Activated CD4-positive, alpha-beta T cell treated with anti-CD3 and anti-CD28 coated beads, Interleukin-2, amount 10 ng/mL, durations not matched to agents 24 days and 14 days (primary cell): Measurements from ENCODE around the gene PPP1R2. TPM values are rescaled to one million over a fixed set of nuclear protein-coding genes. Genes with fewer than 3 reads are reported as not detected.
A peak's percentile ranks its signal among the peaks of the same experiment; 100 is the strongest.

Experiments
- DNase-seq: peaks from one replicate; pipeline ENCODE4 v3.0.0; 2022
- H3K27ac Mint-ChIP-seq: one replicate; pipeline ENCODE4 v1.8.0; 2022; ENCODE audit warnings: mild to moderate bottlenecking, mixed read lengths
- H3K27me3 Mint-ChIP-seq: one replicate; pipeline ENCODE4 v1.8.0; 2022; ENCODE audit warnings: mixed read lengths
- H3K36me3 Mint-ChIP-seq: one replicate; pipeline ENCODE4 v1.8.0; 2022; ENCODE audit warnings: low read depth, mild to moderate bottlenecking, mixed read lengths
- H3K4me1 Mint-ChIP-seq: one replicate; pipeline ENCODE4 v1.8.0; 2021; ENCODE audit warnings: mixed read lengths
- H3K4me3 Mint-ChIP-seq: one replicate; pipeline ENCODE4 v1.8.0; 2022; ENCODE audit warnings: mild to moderate bottlenecking, moderate library complexity, mixed read lengths
- H3K9me3 Mint-ChIP-seq: one replicate; pipeline ENCODE4 v1.8.0; 2021; ENCODE audit warnings: mixed read lengths
- intact Hi-C: fragments of 100-400 bp; cut with micrococcal nuclease; formaldehyde crosslinking; loops from one replicate; pipeline ENCODE4 v1.15.1; 2023
- total RNA-seq: library from RNA; stranded (reverse); gene quantifications from 2 replicates; pipeline ENCODE4 v1.2.3, GENCODE V29; 2022

The PPP1R2 gene
- total RNA-seq, 1 donor from 2014 or later, result 78.2 TPM

GRCh38 chr3:195543500-195544229 is 540 bp upstream of the PPP1R2 start:
- intact Hi-C loops, result loop anchor here (2.0 to 10.0 kb wide), 5 partner anchors 19 to 1059 kb away; partner anchors contain the start of genes ATP13A3, LSG1, TNK2 and XXYLT1
- DNase-seq, result no peak
- no peaks in the 10 kb centered on the region for H3K27me3 Mint-ChIP-seq
- peaks cover 73% of the 10 kb centered on the region for H3K4me1 Mint-ChIP-seq
- H3K4me3 Mint-ChIP-seq, result peak overlapping the region; percentile 89
- no peaks in the 10 kb centered on the region for H3K9me3 Mint-ChIP-seq
- H3K36me3 Mint-ChIP-seq, result peaks cover 17% of the 10 kb centered on the region
- H3K27ac Mint-ChIP-seq, result peak overlapping the region; percentile 87

- Mint-ChIP-seq H3K4me1 (peaks cover 73% of the 10 kb centered on the region), H3K36me3 (peaks cover 21% of the 10 kb centered on the region), H3K9me3 (no peaks in the 10 kb centered on the region), H3K27me3 (no peaks in the 10 kb centered on the region), H3K4me3 (peak overlapping the region; percentile 89), H3K27ac (peak overlapping the region; percentile 86)
- peak; percentile 70 for DNase-seq
- intact Hi-C loops, result loop anchor here (1.0 to 10.0 kb wide), 6 partner anchors 8 to 1058 kb away; partner anchors contain the start of genes ATP13A3, LSG1, TNK2 and XXYLT1
Observed at GRCh38 chr3:195542316-195542697, 818 bp downstream of the PPP1R2 start.

GRCh38 chr3:195540511-195540910 is 2.6 kb downstream of the PPP1R2 start:
- intact Hi-C loops, result loop anchor here (5.0 to 10.0 kb wide), 4 partner anchors 268 to 1056 kb away; partner anchors contain the start of genes ATP13A3, LSG1, TNK2 and XXYLT1
- Mint-ChIP-seq H3K27ac (peak overlapping the region; percentile 81), H3K36me3 (peaks cover 25% of the 10 kb centered on the region), H3K27me3 (no peaks in the 10 kb centered on the region), H3K9me3 (no peaks in the 10 kb centered on the region), H3K4me1 (peaks cover 61% of the 10 kb centered on the region), H3K4me3 (peak overlapping the region; percentile 89)
- no peak for DNase-seq

GRCh38 chr3:195540027-195540426 is 3.1 kb downstream of the PPP1R2 start:
- peaks cover 27% of the 10 kb centered on the region for H3K36me3 Mint-ChIP-seq
- H3K4me3 Mint-ChIP-seq, result peak overlapping the region; percentile 89
- H3K9me3 Mint-ChIP-seq, result no peaks in the 10 kb centered on the region
- peak overlapping the region; percentile 81 for H3K27ac Mint-ChIP-seq
- intact Hi-C loops, result loop anchor here (5.0 to 10.0 kb wide), 4 partner anchors 268 to 1055 kb away; partner anchors contain the start of genes ATP13A3, LSG1, TNK2 and XXYLT1
- no peak for DNase-seq
- H3K4me1 Mint-ChIP-seq, result peaks cover 62% of the 10 kb centered on the region
- no peaks in the 10 kb centered on the region for H3K27me3 Mint-ChIP-seq

- Mint-ChIP-seq H3K27ac (peak overlapping the region; percentile 64), H3K27me3 (no peaks in the 10 kb centered on the region), H3K36me3 (peaks cover 30% of the 10 kb centered on the region), H3K4me3 (peak overlapping the region; percentile 89), H3K4me1 (peaks cover 62% of the 10 kb centered on the region), H3K9me3 (no peaks in the 10 kb centered on the region)
- DNase-seq, result no peak
- intact Hi-C loops, result no loop called here
Observed at GRCh38 chr3:195539479-195539878, 3.6 kb downstream of the PPP1R2 start.

GRCh38 chr3:195537995-195538394 is 5.1 kb downstream of the PPP1R2 start:
- Mint-ChIP-seq H3K4me1 (peaks cover 54% of the 10 kb centered on the region), H3K9me3 (no peaks in the 10 kb centered on the region), H3K27ac (peak overlapping the region; percentile 48), H3K4me3 (peak overlapping the region; percentile 52), H3K27me3 (no peaks in the 10 kb centered on the region), H3K36me3 (peaks cover 36% of the 10 kb centered on the region)
- DNase-seq, result peak; percentile 82
- intact Hi-C loops, result loop anchor here (1.0 kb wide), 1 partner anchor 48 kb away; no protein-coding TSS in a partner anchor

GRCh38 chr3:195535293-195535692 is 7.8 kb downstream of the PPP1R2 start:
- Mint-ChIP-seq H3K9me3 (no peaks in the 10 kb centered on the region), H3K4me3 (no peak overlapping the region), H3K27me3 (no peaks in the 10 kb centered on the region), H3K27ac (no peak overlapping the region), H3K4me1 (peaks cover 49% of the 10 kb centered on the region), H3K36me3 (peaks cover 30% of the 10 kb centered on the region)
- intact Hi-C loops, result no loop called here
- DNase-seq, result no peak

- peaks cover 31% of the 10 kb centered on the region for H3K36me3 Mint-ChIP-seq
- no peak overlapping the region for H3K27ac Mint-ChIP-seq
- DNase-seq, result no peak
- intact Hi-C loops, result no loop called here
- H3K4me3 Mint-ChIP-seq, result no peak overlapping the region
- peaks cover 29% of the 10 kb centered on the region for H3K4me1 Mint-ChIP-seq
- no peaks in the 10 kb centered on the region for H3K9me3 Mint-ChIP-seq
- no peaks in the 10 kb centered on the region for H3K27me3 Mint-ChIP-seq
Observed at GRCh38 chr3:195532834-195533233, 10.3 kb downstream of the PPP1R2 start.

- Mint-ChIP-seq H3K9me3 (no peaks in the 10 kb centered on the region), H3K4me1 (peaks cover 24% of the 10 kb centered on the region), H3K4me3 (no peak overlapping the region), H3K36me3 (peaks cover 33% of the 10 kb centered on the region), H3K27me3 (no peaks in the 10 kb centered on the region), H3K27ac (no peak overlapping the region)
- intact Hi-C loops, result no loop called here
- no peak for DNase-seq
Observed at GRCh38 chr3:195532345-195532744, 10.8 kb downstream of the PPP1R2 start.

GRCh38 chr3:195531683-195532082 is 11.4 kb downstream of the PPP1R2 start:
- Mint-ChIP-seq H3K4me1 (peaks cover 24% of the 10 kb centered on the region), H3K9me3 (no peaks in the 10 kb centered on the region), H3K4me3 (no peak overlapping the region), H3K27ac (peak overlapping the region; percentile 0), H3K36me3 (peaks cover 34% of the 10 kb centered on the region), H3K27me3 (no peaks in the 10 kb centered on the region)
- DNase-seq, result no peak
- intact Hi-C loops, result no loop called here

- Mint-ChIP-seq H3K27ac (no peak overlapping the region), H3K36me3 (peaks cover 38% of the 10 kb centered on the region), H3K9me3 (no peaks in the 10 kb centered on the region), H3K4me1 (peaks cover 29% of the 10 kb centered on the region), H3K27me3 (no peaks in the 10 kb centered on the region), H3K4me3 (no peak overlapping the region)
- intact Hi-C loops, result no loop called here
- DNase-seq, result no peak
Observed at GRCh38 chr3:195526492-195526891, 16.6 kb downstream of the PPP1R2 start.

GRCh38 chr3:195524171-195524896 is 18.8 kb downstream of the PPP1R2 start:
- Mint-ChIP-seq H3K27me3 (no peaks in the 10 kb centered on the region), H3K4me1 (peaks cover 25% of the 10 kb centered on the region), H3K36me3 (peaks cover 35% of the 10 kb centered on the region), H3K27ac (peak overlapping the region; percentile 91), H3K4me3 (peak overlapping the region; percentile 50), H3K9me3 (no peaks in the 10 kb centered on the region)
- intact Hi-C loops, result loop anchor here (1.0 to 5.0 kb wide), 3 partner anchors 18 to 842 kb away; partner anchors contain the start of genes ACAP2 and PPP1R2
- peak; percentile 58 for DNase-seq

GRCh38 chr3:195522254-195523023 is 20.7 kb downstream of the PPP1R2 start:
- Mint-ChIP-seq H3K36me3 (peaks cover 32% of the 10 kb centered on the region), H3K27ac (peak overlapping the region; percentile 18), H3K27me3 (no peaks in the 10 kb centered on the region), H3K9me3 (no peaks in the 10 kb centered on the region), H3K4me3 (no peak overlapping the region), H3K4me1 (peaks cover 25% of the 10 kb centered on the region)
- peak; percentile 73 for DNase-seq
- intact Hi-C loops, result loop anchor here (1.0 to 5.0 kb wide), 2 partner anchors 251 to 840 kb away; partner anchors contain the start of gene XXYLT1
